PFSK-1 (cell line): Measurements from ENCODE around the gene BMP10.

Experiments
- POLR2AphosphoS5 ChIP-seq: IDR thresholded peaks from 2 replicates; pipeline ENCODE4 v1.6.1; 2012; ENCODE audit warnings: low read depth, mild to moderate bottlenecking, control low read depth, low read length, moderate library complexity
- TAF1 ChIP-seq: IDR thresholded peaks from 2 replicates; pipeline ENCODE4 v1.6.1; 2012; ENCODE audit warnings: low read length, control low read depth, borderline replicate concordance; ENCODE audit not compliant: insufficient read depth
- TF ChIP-seq, protein P1 (sequence below), 2 experiments: IDR thresholded peaks; 2 replicates each; pipeline versions ENCODE4 v1.6.1 to v1.8.0; 2011 to 2012; ENCODE audit warnings: low read depth in 2 of 2, low read length in 2 of 2, control low read depth in 1 of 2, inconsistent platforms in 1 of 2, mild to moderate bottlenecking in 1 of 2, moderate library complexity in 1 of 2; ENCODE audit not compliant: insufficient read depth in 1 of 2

DNA sequence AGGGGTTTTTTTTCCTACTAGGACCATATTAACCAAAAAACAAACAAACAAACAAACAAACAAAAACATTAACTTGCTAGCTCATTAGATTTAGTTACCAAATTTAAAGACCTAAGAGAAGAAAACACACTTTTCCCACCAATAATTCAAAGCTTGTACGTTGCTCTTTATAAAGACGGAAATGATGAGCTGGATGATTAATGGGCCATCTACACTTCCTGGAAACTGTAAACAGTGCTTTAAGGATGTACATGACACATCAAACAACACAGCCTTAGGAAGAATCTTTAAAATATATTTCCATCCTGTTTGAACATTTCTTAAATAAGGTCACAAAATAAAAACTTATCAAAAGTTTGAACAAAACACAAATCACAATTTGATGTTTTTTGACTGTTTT lies 982 bp downstream of the BMP10 start:
- TF ChIP-seq POLR2AphosphoS5: no peak
- TF ChIP-seq, protein P1, sequence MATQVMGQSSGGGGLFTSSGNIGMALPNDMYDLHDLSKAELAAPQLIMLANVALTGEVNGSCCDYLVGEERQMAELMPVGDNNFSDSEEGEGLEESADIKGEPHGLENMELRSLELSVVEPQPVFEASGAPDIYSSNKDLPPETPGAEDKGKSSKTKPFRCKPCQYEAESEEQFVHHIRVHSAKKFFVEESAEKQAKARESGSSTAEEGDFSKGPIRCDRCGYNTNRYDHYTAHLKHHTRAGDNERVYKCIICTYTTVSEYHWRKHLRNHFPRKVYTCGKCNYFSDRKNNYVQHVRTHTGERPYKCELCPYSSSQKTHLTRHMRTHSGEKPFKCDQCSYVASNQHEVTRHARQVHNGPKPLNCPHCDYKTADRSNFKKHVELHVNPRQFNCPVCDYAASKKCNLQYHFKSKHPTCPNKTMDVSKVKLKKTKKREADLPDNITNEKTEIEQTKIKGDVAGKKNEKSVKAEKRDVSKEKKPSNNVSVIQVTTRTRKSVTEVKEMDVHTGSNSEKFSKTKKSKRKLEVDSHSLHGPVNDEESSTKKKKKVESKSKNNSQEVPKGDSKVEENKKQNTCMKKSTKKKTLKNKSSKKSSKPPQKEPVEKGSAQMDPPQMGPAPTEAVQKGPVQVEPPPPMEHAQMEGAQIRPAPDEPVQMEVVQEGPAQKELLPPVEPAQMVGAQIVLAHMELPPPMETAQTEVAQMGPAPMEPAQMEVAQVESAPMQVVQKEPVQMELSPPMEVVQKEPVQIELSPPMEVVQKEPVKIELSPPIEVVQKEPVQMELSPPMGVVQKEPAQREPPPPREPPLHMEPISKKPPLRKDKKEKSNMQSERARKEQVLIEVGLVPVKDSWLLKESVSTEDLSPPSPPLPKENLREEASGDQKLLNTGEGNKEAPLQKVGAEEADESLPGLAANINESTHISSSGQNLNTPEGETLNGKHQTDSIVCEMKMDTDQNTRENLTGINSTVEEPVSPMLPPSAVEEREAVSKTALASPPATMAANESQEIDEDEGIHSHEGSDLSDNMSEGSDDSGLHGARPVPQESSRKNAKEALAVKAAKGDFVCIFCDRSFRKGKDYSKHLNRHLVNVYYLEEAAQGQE (IDR thresholded peaks at IDR 0.05; ENCODE audit: insufficient read depth in 1 of 2, low read depth in 2 of 2, low read length in 2 of 2): no peak
- TF ChIP-seq TAF1: no peak
